WTC11 (cell line): ENCODE results near the gene RIMBP2. TPM values are rescaled to one million over a fixed set of nuclear protein-coding genes. Genes with fewer than 3 reads are reported as not detected.

Experiments
- ATAC-seq: fragments of 200-7000 bp; cut with Tn5 transposase; 2 replicates; pipeline ENCODE4 v1.10.0; 2021; ENCODE audit warnings: mild to moderate bottlenecking, moderate library complexity
- CTCF ChIA-PET: fragments of 300-600 bp; sonication (Branson Sonifier 250); formaldehyde crosslinking; loops from one replicate; lab custom pipeline; 2021; ENCODE audit warnings: antibody characterized with exemption; lab: Charles Lee
- POLR2A ChIA-PET: fragments of 350-600 bp; sonication (Branson Sonifier 250); formaldehyde crosslinking; loops from one replicate; lab custom pipeline; 2021; ENCODE audit warnings: antibody characterized with exemption; lab: Charles Lee
- DNase-seq: peaks from one replicate; pipeline ENCODE4 v3.0.0; 2021; ENCODE audit warnings: low spot score
- H3K27ac Mint-ChIP-seq: 2 replicates; pipeline ENCODE4 v1.8.0; 2021; ENCODE audit warnings: mixed read lengths
- H3K27me3 Mint-ChIP-seq: 2 replicates; pipeline ENCODE4 v1.8.0; 2021; ENCODE audit warnings: low read depth, mild to moderate bottlenecking, moderate library complexity, mixed read lengths
- H3K36me3 Mint-ChIP-seq: 2 replicates; pipeline ENCODE4 v1.8.0; 2021; ENCODE audit warnings: mixed read lengths
- H3K4me1 Mint-ChIP-seq: 2 replicates; pipeline ENCODE4 v1.8.0; 2022; ENCODE audit warnings: mixed read lengths
- H3K4me3 Mint-ChIP-seq: 2 replicates; pipeline ENCODE4 v1.8.0; 2021; ENCODE audit warnings: mild to moderate bottlenecking, moderate library complexity, mixed read lengths
- H3K9me3 Mint-ChIP-seq: 2 replicates; pipeline ENCODE4 v1.8.0; 2021; ENCODE audit warnings: mixed read lengths
- CREM ChIP-seq: sonication (generic); formaldehyde crosslinking; IDR thresholded peaks from 2 replicates; pipeline ENCODE4 v1.8.1; 2022; ENCODE audit warnings: mild to moderate bottlenecking, missing genetic modification reagents, moderate library complexity
- E2F4 ChIP-seq: sonication (generic); formaldehyde crosslinking; IDR thresholded peaks from 2 replicates; pipeline ENCODE4 v1.8.1; 2022; ENCODE audit warnings: low read depth, mild to moderate bottlenecking, moderate library complexity, missing genetic modification reagents, borderline replicate concordance
- ETV6 ChIP-seq: sonication (generic); formaldehyde crosslinking; IDR thresholded peaks from 2 replicates; pipeline ENCODE4 v1.8.1; 2022; ENCODE audit warnings: mild to moderate bottlenecking, missing genetic modification reagents
- FOXP1 ChIP-seq: sonication (generic); formaldehyde crosslinking; IDR thresholded peaks from 2 replicates; pipeline ENCODE4 v1.8.0; 2022; ENCODE audit warnings: missing genetic modification reagents, mild to moderate bottlenecking, moderate library complexity, borderline replicate concordance
- FOXP4 ChIP-seq: sonication (generic); formaldehyde crosslinking; IDR thresholded peaks from 2 replicates; pipeline ENCODE4 v1.8.0; 2022; ENCODE audit warnings: mild to moderate bottlenecking, missing genetic modification reagents
- HMGXB4 ChIP-seq: sonication (generic); formaldehyde crosslinking; IDR thresholded peaks from 2 replicates; pipeline ENCODE4 v1.8.1; 2023; ENCODE audit warnings: mild to moderate bottlenecking, moderate library complexity, missing genetic modification reagents
- KAT7 ChIP-seq: sonication (generic); formaldehyde crosslinking; IDR thresholded peaks from 2 replicates; pipeline ENCODE4 v1.8.1; 2023; ENCODE audit warnings: missing genetic modification reagents, mild to moderate bottlenecking, borderline replicate concordance
- MLX ChIP-seq: sonication (generic); formaldehyde crosslinking; IDR thresholded peaks from 2 replicates; pipeline ENCODE4 v1.8.1; 2023; ENCODE audit warnings: mild to moderate bottlenecking, missing genetic modification reagents, moderate library complexity
- MXD4 ChIP-seq: fragments of 250-450 bp; sonication (Bioruptor Pico); IDR thresholded peaks from 2 replicates; pipeline ENCODE4 v1.8.0; 2021; ENCODE audit warnings: mild to moderate bottlenecking, moderate library complexity, borderline replicate concordance
- ZNF121 ChIP-seq: sonication (generic); formaldehyde crosslinking; IDR thresholded peaks from 2 replicates; pipeline ENCODE4 v1.8.0; 2023; ENCODE audit warnings: missing genetic modification reagents
- ZNF232 ChIP-seq: sonication (generic); formaldehyde crosslinking; IDR thresholded peaks from 2 replicates; pipeline ENCODE4 v1.8.0; 2022; ENCODE audit warnings: mild to moderate bottlenecking, missing genetic modification reagents
- ZNF317 ChIP-seq: sonication (generic); formaldehyde crosslinking; IDR thresholded peaks from 2 replicates; pipeline ENCODE4 v1.8.1; 2023; ENCODE audit warnings: low read depth, mild to moderate bottlenecking, moderate library complexity, missing genetic modification reagents, borderline replicate concordance
- ZNF416 ChIP-seq: fragments of 250-450 bp; sonication (Bioruptor Pico); IDR thresholded peaks from 2 replicates; pipeline ENCODE4 v1.9.0; 2021; ENCODE audit warnings: mild to moderate bottlenecking, inconsistent platforms
- ZNF671 ChIP-seq: fragments of 250-450 bp; sonication (Bioruptor Pico); IDR thresholded peaks from 2 replicates; pipeline ENCODE4 v1.8.0; 2021; ENCODE audit warnings: mild to moderate bottlenecking
- total RNA-seq: library from RNA; stranded (reverse); gene quantifications from 3 replicates; pipeline ENCODE4 v1.2.3, GENCODE V29; 2021
- TF ChIP-seq, protein P1 (sequence below): sonication (generic); formaldehyde crosslinking; IDR thresholded peaks from 2 replicates; pipeline ENCODE4 v1.8.1; 2022; ENCODE audit warnings: missing genetic modification reagents, borderline replicate concordance
- TF ChIP-seq, protein P2 (sequence below): sonication (generic); formaldehyde crosslinking; conservative IDR thresholded peaks from 2 replicates; pipeline ENCODE4 v1.8.1; 2022; ENCODE audit warnings: mild to moderate bottlenecking, missing genetic modification reagents
- TF ChIP-seq, protein P3 (sequence below): sonication (generic); formaldehyde crosslinking; IDR thresholded peaks from 2 replicates; pipeline ENCODE4 v1.8.1; 2023; ENCODE audit warnings: mild to moderate bottlenecking, missing genetic modification reagents
- TF ChIP-seq, protein P4 (sequence below): sonication (generic); formaldehyde crosslinking; IDR thresholded peaks from 2 replicates; pipeline ENCODE4 v1.8.0; 2022; ENCODE audit warnings: missing genetic modification reagents

Gene RIMBP2
- total RNA-seq, 1 experiment from 2014 or later: 2.6 TPM

GRCh38 chr12:130583800-130584199 is 132.3 kb downstream of the RIMBP2 start:
- ChIA-PET POLR2A (no interaction called here), CTCF (no interaction called here)
- ATAC-seq (no peak), DNase-seq (no peak)
- no peak for TF ChIP-seq CREM (CRISPR knock-in tag)
- TF ChIP-seq E2F4 (CRISPR knock-in tag): no peak
- TF ChIP-seq ZNF671 (CRISPR knock-in tag): no peak
- TF ChIP-seq, protein P1, sequence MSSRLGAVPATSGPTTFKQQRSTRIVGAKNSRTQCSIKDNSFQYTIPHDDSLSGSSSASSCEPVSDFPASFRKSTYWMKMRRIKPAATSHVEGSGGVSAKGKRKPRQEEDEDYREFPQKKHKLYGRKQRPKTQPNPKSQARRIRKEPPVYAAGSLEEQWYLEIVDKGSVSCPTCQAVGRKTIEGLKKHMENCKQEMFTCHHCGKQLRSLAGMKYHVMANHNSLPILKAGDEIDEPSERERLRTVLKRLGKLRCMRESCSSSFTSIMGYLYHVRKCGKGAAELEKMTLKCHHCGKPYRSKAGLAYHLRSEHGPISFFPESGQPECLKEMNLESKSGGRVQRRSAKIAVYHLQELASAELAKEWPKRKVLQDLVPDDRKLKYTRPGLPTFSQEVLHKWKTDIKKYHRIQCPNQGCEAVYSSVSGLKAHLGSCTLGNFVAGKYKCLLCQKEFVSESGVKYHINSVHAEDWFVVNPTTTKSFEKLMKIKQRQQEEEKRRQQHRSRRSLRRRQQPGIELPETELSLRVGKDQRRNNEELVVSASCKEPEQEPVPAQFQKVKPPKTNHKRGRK: no peak
- no peak for TF ChIP-seq ZNF416 (CRISPR knock-in tag)
- TF ChIP-seq, protein P2, sequence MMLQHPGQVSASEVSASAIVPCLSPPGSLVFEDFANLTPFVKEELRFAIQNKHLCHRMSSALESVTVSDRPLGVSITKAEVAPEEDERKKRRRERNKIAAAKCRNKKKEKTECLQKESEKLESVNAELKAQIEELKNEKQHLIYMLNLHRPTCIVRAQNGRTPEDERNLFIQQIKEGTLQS: no peak
- TF ChIP-seq, protein P3, sequence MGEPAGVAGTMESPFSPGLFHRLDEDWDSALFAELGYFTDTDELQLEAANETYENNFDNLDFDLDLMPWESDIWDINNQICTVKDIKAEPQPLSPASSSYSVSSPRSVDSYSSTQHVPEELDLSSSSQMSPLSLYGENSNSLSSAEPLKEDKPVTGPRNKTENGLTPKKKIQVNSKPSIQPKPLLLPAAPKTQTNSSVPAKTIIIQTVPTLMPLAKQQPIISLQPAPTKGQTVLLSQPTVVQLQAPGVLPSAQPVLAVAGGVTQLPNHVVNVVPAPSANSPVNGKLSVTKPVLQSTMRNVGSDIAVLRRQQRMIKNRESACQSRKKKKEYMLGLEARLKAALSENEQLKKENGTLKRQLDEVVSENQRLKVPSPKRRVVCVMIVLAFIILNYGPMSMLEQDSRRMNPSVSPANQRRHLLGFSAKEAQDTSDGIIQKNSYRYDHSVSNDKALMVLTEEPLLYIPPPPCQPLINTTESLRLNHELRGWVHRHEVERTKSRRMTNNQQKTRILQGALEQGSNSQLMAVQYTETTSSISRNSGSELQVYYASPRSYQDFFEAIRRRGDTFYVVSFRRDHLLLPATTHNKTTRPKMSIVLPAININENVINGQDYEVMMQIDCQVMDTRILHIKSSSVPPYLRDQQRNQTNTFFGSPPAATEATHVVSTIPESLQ (CRISPR knock-in tag): no peak
- TF ChIP-seq MXD4 (CRISPR knock-in tag): no peak
- no peak for TF ChIP-seq MLX (CRISPR knock-in tag)
- TF ChIP-seq ETV6: no peak
- TF ChIP-seq ZNF232: no peak
- no peak for TF ChIP-seq KAT7 (CRISPR knock-in tag)
- Mint-ChIP-seq H3K9me3 (peaks cover 20% of the 10 kb centered on the region), H3K27me3 (peaks cover 2% of the 10 kb centered on the region; the same call in 1 of the 2 replicates), H3K27ac (no peak overlapping the region), H3K4me3 (no peak overlapping the region), H3K4me1 (no peaks in the 10 kb centered on the region), H3K36me3 (0 out of 2 replicates have a peak, but pooled peaks cover 3% of the 10 kb centered on the region)

DNA sequence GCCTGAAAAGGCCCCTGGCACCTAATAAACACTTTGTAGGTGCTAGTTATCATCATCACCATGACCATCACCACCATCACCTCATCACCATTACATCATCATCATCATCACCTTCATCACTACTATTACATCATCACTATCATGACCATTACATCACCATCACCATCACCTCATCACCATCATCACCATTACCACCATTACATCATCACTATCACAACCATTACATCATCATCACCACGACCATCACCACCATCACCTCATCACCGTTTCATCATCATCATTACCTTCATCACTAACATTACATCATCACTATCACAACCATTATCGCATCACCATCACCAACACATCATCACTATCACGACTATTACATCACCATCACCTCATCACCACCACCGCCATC is 132.8 kb downstream of the RIMBP2 start:
- Mint-ChIP-seq H3K4me1 (no peaks in the 10 kb centered on the region), H3K4me3 (no peak overlapping the region), H3K27me3 (peaks cover 2% of the 10 kb centered on the region; the same call in 1 of the 2 replicates), H3K9me3 (peaks cover 18% of the 10 kb centered on the region), H3K27ac (no peak overlapping the region), H3K36me3 (0 out of 2 replicates have a peak, but pooled peaks cover 3% of the 10 kb centered on the region)
- DNase-seq (no peak), ATAC-seq (no peak)
- ChIA-PET POLR2A (no interaction called here), CTCF (no interaction called here)
- TF ChIP-seq FOXP4 (CRISPR knock-in tag): no peak
- TF ChIP-seq E2F4 (CRISPR knock-in tag): no peak
- TF ChIP-seq, protein P4, sequence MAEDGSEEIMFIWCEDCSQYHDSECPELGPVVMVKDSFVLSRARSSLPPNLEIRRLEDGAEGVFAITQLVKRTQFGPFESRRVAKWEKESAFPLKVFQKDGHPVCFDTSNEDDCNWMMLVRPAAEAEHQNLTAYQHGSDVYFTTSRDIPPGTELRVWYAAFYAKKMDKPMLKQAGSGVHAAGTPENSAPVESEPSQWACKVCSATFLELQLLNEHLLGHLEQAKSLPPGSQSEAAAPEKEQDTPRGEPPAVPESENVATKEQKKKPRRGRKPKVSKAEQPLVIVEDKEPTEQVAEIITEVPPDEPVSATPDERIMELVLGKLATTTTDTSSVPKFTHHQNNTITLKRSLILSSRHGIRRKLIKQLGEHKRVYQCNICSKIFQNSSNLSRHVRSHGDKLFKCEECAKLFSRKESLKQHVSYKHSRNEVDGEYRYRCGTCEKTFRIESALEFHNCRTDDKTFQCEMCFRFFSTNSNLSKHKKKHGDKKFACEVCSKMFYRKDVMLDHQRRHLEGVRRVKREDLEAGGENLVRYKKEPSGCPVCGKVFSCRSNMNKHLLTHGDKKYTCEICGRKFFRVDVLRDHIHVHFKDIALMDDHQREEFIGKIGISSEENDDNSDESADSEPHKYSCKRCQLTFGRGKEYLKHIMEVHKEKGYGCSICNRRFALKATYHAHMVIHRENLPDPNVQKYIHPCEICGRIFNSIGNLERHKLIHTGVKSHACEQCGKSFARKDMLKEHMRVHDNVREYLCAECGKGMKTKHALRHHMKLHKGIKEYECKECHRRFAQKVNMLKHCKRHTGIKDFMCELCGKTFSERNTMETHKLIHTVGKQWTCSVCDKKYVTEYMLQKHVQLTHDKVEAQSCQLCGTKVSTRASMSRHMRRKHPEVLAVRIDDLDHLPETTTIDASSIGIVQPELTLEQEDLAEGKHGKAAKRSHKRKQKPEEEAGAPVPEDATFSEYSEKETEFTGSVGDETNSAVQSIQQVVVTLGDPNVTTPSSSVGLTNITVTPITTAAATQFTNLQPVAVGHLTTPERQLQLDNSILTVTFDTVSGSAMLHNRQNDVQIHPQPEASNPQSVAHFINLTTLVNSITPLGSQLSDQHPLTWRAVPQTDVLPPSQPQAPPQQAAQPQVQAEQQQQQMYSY (CRISPR knock-in tag): no peak
- TF ChIP-seq ETV6: no peak
- TF ChIP-seq, protein P1: no peak
- TF ChIP-seq HMGXB4 (CRISPR knock-in tag): no peak
- no peak for TF ChIP-seq ZNF317
- no peak for TF ChIP-seq ZNF121
- no peak for TF ChIP-seq FOXP1 (CRISPR knock-in tag)
